Stimulated activated naive CD4-positive, alpha-beta T cell treated with Interleukin-2 at 50 U/mL for 16 hours (primary cell): Measurements from ENCODE around the gene DVL2.
A peak's percentile ranks its signal among the peaks of the same experiment; 100 is the strongest.

Experiments
- DNase-seq: peaks from one replicate; lab custom pipeline; 2025; lab: John Stamatoyannopoulos, UW

Gene DVL2

GRCh38 chr17:7237761-7238419 lies 3.6 kb upstream of the DVL2 start:
- peak; percentile 82 for DNase-seq

DNA sequence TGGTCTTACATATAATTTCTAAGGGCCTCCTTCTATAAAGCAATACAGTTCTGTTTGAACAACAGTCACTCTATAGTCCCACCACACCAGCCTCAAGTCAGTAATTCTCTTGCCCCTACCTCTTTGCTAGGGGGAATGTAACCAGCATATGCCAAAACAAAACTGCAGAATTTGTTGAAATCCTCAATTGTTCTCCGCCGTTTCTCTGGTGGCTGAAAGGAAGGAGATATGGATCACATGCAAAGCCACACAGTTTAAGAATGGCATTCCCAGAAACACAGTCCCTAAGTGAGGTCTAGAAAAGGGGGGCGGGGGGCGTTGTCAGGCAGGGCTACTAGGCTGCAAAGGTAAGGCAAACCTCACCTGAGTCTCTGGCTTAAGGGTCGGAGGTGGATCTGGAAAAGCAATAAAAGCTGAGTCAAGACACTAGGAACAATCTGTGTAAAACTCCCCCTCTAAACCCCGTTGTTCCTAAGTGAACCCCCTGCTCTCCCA lies 3.0 kb upstream of the DVL2 start:
- no peak for DNase-seq

GRCh38 chr17:7236808-7237207 lies 2.5 kb upstream of the DVL2 start:
- DNase-seq, result no peak

GRCh38 chr17:7235693-7236665 lies 1.7 kb upstream of the DVL2 start:
- no peak for DNase-seq

DNA sequence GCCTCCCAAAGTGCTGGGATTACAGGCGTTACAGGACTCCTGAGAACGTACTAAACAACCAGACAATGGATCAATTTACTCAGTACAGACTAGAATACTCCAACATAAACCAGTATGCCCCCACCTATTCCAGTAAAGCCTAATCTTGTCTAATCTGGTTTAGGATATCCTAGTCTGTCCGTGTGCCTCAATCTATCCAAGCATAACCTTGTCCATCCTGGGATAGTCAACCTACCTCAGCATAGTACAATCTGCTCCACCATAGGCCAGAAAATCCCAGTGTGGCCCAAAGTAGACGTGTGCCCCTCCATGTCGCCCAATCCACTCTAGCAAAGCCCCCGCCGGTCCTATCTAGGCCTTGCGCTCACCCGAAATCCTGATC lies 625 bp downstream of the DVL2 start:
- DNase-seq, result no peak

GRCh38 chr17:7232114-7232513 lies 2.2 kb downstream of the DVL2 start:
- no peak for DNase-seq

GRCh38 chr17:7229504-7229903 lies 4.8 kb downstream of the DVL2 start:
- no peak for DNase-seq

GRCh38 chr17:7228920-7229319 lies 5.4 kb downstream of the DVL2 start:
- no peak for DNase-seq

DNA sequence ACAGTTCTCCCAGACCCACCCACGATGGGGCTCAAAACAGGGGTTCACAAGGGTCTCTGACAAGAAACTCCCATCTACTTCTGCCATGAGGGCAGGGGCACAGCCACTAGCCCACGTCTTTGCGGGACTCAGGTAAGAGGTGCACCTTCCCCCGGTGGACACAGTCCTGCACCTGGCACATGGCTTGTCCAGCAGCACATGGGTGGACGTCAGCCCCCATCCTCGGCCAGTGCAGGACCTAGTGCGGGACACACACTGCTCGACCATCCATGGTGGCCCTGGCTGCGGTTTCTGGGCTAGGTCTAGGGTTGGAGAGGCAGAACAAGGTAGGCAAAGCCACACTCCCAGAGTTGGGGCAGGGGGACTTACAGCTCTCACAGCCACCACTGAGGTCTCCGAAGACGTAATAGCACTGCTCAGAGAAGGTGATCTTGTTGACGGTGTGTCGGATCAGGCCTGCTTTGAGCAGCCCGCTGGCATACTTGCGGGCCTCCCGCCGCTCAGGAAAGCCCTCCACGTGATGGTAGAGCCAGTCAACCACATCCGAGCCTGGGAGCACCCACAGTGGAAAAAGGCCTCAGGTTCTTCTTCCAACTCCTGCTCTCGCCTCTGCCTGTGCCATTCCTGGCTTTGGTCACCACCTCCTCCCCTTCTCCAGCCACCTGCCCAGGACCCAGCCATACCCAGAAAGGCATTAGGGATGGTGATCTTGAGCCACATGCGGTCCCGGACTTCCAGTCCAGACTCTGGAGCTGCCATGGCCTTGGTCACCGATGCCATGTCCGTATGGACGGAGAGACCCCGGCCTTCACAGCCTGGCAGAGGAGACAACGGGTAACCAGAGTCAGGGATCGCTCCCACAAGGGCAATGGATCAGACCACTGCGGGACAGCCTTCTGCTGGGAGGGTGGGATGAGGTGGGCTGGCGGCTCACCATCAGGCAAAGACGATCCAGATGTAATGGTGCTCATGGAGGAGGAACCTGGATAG lies 7.3 kb downstream of the DVL2 start:
- no peak for DNase-seq

GRCh38 chr17:7225711-7226331 lies 8.5 kb downstream of the DVL2 start:
- DNase-seq, result no peak

- no peak for DNase-seq
Measured at GRCh38 chr17:7224661-7225111, 9.6 kb downstream of the DVL2 start.

DNA sequence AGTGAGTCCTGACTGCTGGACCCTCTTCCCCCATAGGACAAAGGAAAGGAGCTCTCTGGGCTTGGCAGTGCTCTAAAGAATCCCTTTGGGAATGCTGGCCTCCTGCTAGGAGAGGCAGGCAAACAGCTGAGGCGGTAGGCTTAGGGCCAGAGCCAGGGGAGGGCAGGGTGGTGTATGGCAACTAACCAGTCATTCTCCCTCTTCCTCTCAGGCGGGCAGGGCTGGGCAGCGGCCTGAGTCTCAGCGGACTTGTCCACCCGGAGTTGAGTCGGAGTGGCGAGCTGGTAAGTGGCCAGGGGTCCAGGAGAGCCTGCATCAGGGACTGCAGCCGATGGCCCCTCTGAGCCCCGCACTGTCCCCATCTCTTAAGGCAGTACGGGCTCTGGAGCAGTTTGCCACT lies 10.2 kb downstream of the DVL2 start:
- DNase-seq, result no peak

GRCh38 chr17:7223375-7223774 lies 10.9 kb downstream of the DVL2 start:
- no peak for DNase-seq

DNA sequence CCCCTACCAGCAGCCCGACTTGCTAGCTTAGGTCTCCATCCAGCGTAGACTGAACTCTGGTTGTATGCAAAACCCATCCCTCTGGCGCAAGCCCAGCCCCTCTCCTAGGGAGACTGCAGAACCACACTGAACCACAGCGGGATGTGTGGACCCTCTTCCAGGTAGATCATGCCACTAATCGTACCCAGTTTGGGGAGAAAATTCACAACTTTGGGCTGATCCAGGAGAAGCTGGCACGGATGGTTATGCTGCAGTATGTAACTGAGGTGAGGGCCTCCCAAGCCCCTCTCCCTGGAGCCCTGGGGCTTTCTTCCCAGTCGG lies 11.4 kb downstream of the DVL2 start:
- no peak for DNase-seq

DNA sequence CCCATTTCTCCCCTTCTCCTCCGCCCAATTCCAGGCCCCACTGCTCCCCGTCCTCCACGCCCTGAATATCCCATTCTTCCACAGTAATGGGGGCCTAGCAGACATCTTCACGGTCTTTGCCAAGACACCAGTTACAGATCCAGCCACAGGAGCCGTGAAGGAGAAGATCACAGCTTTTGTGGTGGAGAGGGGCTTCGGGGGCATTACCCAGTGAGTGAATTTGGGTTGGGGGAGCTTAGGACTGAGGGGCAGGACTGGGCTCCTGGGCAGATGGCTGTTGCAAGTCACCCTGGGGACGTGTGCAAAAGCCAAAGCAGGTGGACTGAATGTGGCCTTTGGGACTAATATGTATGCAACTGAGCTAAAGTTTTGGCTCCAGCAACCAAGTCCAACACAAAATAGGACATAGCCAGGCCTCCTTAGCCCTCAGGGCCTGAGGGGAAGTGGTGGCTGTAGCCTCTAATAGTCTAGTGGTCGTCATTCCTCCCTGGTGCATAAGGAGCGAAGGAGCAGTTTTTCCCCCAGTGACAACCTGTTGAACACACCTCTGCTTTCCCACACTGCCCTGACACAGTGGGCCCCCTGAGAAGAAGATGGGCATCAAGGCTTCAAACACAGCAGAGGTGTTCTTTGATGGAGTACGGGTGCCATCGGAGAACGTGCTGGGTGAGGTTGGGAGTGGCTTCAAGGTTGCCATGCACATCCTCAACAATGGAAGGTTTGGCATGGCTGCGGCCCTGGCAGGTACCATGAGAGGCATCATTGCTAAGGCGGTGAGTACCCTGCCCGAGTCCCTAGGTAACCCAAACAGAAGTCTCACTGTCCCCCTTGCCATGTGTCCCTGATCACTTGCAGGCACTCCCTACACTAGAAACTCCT lies 12.0 kb downstream of the DVL2 start:
- no peak for DNase-seq

DNA sequence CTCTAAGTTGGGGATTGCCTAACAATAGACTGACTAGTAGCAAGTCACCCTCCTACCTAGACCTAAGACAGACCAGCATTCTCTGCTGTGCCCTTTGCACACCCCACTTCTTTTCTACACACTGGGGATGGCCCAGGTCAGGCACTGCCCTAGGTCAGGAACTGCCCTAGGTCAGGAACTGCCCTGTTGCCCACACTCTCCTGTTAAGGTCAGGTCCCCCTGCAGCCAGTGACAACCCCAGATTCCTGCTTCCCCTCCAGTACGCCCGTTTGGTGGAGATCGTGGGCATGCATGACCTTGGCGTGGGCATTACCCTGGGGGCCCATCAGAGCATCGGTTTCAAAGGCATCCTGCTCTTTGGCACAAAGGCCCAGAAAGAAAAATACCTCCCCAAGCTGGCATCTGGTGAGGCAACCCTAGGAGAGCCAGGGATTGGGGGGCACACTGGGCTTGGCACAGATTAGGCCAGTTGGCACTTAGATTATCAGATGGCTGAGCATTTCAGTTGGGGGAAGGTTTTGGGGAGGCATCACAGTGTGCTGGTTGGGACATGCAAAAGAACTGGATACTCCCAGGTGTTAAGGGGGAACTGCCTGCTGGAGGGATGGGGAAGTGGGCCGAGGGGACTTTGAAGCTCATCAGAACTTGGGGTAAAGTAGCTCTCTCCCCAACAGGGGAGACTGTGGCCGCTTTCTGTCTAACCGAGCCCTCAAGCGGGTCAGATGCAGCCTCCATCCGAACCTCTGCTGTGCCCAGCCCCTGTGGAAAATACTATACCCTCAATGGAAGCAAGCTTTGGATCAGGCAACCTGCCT lies 12.8 kb downstream of the DVL2 start:
- no peak for DNase-seq

- peak; percentile 48 for DNase-seq
Measured at GRCh38 chr17:7220593-7221277, 13.6 kb downstream of the DVL2 start.

- DNase-seq, result peak; percentile 77
Measured at GRCh38 chr17:7219812-7220592, 14.3 kb downstream of the DVL2 start, which contains the start of the genes ACADVL and DLG4. Gene ACADVL, plus strand, starts transcription at chr17:7219938. Its CDS starts 47 bp downstream, at chr17:7219985. Gene DLG4, minus strand, starts transcription at chr17:7219836.
